GM21447 (cell line): ENCODE measurements around the gene FOXQ1.

ENCODE experiments used
- ATAC-seq: cut with Tn5 transposase; IDR thresholded peaks from one replicate; pipeline ENCODE4 v1.9.1; 2021; ENCODE audit not compliant: unreplicated experiment

Gene FOXQ1

DNA sequence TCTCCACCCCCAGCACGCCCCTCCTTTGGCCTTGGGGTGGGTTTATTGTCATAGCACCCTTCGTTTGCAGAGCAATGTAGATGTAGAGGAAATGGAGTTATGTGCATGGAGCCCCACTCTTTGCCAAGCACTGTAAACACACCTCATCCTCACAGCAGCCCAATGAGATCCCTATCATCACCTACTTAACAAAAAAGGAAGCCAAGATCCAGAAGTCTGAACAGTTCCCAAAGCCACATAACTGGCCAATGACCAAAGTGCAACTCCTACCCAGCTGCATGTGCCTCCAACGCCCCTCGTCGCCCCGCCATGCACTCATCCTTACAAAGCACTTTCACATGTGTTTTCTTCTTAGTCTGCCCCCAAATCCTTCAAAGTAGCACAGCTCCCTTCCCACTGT, 21.8 kb upstream of the FOXQ1 start:
- ATAC-seq = no peak

DNA sequence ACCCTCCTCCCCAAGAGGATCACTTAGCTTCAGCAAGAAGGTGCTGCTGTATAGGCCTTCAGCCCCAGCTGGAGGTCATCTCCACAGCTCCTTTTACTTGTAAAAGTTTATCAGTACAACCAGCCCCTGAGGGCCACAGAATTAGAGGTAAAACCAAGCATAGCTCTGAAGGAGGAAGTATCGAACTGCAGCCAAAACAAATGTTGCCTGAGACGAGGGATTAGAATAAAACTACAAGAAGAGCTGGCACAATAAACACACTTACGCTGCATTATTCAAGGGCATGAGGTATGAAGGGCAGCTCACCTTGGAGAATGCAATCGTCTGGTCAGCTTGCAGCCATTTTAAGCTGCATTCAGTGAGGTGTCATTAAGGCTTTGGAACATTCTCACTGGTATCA, 21.1 kb upstream of the FOXQ1 start:
- ATAC-seq = no peak

GRCh38 chr6:1291381-1291780, 20.5 kb upstream of the FOXQ1 start:
- ATAC-seq = no peak

GRCh38 chr6:1295420-1295819, 16.5 kb upstream of the FOXQ1 start:
- no peak for ATAC-seq

- ATAC-seq = no peak
These were observed 15.8 kb upstream of the FOXQ1 start for GRCh38 chr6:1296079-1296478.

- ATAC-seq = no peak
These were observed 15.4 kb upstream of the FOXQ1 start for GRCh38 chr6:1296542-1296941.

DNA sequence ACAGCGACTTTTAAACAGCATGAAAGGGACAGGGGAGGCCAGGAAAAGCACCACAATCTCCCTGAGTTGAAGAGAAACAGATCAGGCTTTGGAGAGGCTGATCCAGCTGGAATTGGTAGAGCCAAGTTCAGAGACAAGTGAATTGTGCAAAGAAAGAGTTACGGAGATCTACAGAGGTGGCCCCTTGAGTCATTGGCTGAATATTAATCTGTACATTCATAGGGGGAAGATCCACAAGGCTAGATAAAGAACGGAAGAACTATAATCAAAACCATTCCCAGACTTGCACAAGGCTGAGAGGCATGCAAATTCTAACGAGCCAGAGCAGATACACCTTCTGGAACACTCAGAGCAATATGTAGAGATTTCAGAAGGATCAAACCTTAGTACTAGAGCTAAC, 14.2 kb upstream of the FOXQ1 start:
- no peak for ATAC-seq

DNA sequence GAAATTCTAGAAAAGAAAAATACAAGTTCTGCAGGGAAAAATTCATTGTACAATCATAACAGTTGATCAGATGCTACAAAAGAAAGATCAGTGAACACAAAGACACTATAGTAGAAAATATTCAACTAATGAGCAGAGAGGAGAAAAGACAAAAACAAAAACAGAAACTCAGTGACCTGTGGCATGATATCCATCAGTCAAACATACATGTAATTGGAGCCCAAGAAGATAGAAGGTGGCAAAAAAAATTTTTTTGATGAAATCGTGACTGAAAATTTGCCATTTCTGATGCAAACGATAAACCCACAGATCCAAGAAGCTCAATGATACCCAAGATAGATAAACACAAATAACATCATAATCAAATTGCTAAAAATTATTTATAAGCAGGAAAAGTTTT, 13.1 kb upstream of the FOXQ1 start:
- no peak for ATAC-seq

DNA sequence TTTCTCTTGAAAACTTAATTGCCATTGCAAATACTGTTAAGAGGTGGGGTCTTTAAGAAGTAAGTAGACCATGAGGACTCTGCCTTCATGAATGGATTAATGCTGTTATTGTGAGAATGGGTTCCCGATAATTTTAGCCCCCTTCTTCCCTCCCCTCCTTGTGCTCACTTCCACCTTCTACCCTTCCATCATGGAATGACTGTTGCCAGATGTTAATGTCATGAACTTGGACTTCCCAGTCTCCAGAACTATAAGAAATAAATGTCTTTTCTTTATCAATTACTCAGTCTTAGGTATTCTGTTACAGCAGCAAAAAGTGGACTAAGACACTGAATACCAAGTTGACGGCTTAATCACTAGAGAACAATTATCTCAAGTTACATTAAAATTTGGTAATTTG, 5.8 kb upstream of the FOXQ1 start:
- ATAC-seq = no peak

DNA sequence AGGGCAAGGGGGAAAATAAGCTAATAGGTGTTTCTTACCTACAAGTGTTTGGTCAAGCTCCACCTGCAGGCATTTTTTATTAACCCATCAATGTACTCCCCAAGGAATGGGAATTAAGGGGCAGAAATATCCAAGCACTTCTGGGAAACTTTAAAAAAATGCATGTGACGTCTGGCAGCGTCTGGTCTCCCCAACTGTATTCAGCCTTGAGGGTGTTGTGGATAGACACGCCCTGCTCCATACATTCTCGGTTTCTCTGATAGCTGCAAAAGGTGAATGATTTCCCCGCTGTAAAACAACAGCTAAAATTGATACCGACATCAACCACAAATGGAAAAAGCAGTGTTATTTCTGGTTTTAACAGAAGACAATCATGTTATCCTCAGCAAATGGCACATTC, 2.5 kb upstream of the FOXQ1 start:
- ATAC-seq = no peak

DNA sequence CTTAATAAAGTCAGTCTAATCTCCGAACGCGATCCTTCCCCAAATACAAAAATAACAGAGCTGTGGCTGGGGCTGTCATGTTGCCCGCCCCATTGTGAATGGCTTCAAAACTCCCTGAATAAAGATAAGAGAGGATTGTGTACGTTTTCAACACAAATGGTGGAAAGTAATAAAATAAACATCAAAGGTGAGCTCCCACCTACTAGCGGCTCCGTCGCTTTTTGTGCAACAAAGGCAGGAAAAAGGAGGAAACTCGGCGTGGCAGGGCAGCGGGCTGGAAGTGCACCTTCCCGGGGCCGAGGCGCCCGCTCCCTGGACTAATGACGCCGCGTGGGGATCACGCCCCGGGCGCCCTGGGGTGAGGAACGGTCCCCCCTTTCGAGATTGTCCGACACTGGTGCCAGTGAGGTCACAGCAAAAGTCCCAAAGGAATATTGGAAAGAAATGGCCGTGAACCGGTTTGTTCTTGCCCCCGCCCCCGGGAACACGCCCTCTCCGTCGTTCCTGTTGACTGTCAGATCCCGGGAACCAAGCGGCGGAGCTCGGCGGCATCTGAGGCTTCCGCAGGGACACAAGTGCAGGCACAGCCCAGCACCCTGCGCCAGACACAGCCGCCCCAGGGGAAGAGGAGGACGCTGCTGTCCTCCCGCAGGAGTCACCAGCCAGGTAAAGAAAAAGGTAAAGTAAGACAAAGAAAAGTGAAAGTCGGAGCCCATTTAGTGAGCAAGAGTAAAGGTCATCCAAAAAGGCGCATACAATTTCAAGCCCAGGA, 1.1 kb upstream of the FOXQ1 start:
- no peak for ATAC-seq

DNA sequence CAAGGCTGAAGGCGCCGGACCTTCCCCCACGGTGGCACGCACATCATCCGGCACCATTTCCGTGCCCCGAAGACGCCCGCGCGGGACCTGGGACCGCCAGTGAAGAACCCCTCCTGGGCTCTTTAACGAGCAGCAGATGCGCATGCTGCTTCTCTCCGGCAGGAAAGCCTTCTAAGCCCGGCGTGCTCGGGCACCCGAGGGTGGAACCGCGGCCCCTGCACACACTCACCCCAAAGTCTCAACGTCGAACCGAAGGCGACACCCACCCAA, 240 bp downstream of the FOXQ1 start:
- no peak for ATAC-seq

DNA sequence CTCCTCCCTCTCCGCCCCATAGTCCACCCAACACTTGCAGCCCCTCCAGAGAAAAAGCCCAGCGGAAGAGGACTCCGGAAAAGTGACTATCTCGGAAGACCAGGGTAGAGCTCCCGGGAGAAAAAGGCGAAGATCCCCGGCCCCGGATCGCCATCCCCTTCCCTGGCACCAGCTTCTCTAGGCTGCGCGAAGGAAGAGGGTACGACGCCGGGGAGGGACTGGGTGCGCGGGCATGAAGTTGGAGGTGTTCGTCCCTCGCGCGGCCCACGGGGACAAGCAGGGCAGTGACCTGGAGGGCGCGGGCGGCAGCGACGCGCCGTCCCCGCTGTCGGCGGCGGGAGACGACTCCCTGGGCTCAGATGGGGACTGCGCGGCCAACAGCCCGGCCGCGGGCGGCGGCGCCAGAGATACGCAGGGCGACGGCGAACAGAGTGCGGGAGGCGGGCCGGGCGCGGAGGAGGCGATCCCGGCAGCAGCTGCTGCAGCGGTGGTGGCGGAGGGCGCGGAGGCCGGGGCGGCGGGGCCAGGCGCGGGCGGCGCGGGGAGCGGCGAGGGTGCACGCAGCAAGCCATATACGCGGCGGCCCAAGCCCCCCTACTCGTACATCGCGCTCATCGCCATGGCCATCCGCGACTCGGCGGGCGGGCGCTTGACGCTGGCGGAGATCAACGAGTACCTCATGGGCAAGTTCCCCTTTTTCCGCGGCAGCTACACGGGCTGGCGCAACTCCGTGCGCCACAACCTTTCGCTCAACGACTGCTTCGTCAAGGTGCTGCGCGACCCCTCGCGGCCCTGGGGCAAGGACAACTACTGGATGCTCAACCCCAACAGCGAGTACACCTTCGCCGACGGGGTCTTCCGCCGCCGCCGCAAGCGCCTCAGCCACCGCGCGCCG, 822 bp downstream of the FOXQ1 start:
- no peak for ATAC-seq

GRCh38 chr6:1313384-1313766, 1.5 kb downstream of the FOXQ1 start:
- no peak for ATAC-seq

- no peak for ATAC-seq
These were observed 2.0 kb downstream of the FOXQ1 start for GRCh38 chr6:1313767-1314503.

- no peak for ATAC-seq
These were observed 2.7 kb downstream of the FOXQ1 start for GRCh38 chr6:1314617-1315016.

GRCh38 chr6:1315201-1315559, 3.3 kb downstream of the FOXQ1 start:
- no peak for ATAC-seq

DNA sequence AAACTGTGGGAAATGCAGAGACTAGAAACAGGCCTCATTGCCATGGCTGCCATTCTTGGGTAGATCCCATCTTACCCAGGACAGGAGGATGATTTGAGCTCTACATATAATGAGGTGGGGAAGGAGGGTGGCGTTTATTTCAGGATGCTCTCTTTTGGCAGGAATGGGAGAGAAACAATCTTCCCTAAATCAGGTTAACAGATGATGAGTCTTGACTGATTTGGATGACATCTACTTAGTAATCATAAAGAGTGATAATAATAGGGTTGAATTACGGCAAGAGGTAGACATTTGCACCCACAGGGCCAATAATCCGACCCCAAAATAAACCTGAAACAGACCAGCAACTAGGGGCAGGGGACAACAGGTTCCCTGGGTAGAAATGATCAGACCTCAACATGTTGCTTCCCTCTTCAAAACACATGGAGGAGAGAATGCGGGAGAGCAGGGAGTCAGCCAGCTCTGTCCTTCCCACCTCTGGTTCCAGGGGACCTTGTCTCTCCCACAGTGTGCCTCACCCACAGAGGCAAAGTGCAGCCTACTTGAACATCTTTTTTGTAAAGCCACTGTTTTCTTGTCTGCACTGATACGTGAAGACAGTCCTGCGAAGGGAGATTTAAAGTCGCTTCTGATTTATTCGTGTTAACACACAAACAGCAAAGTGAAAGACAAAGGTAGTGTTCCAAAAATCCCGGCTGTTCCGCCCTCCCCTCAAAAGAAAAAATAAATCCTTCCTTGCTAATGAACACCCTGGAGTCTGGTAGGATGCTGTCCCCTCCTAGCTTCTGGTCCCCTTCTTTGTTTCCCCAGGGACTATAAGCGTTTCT, 3.9 kb downstream of the FOXQ1 start:
- no peak for ATAC-seq

DNA sequence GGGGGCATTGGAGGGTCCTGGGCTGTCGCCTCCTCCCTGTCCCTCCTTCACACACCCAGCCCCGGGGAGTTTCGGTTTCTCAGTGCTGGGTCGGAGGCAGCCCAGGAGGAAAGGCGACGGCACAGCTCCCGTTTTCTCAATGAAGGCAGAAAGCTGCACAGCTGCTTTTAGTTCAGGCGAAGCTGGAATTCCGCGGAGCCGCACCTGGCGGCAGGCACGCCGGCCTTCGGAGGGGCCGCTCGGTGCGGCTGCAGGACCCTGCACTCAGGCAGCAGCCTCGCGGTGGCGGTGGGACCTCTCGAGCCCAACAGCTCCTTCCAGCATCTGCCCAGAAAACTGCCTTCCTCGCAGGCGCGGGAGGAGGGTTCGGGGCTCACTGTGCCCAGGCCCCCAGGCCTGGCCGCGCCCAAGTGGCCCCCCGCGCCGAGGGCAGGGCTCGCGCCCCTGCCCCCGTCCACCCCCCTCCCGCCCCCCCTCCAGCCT, 4.6 kb downstream of the FOXQ1 start:
- ATAC-seq = no peak

DNA sequence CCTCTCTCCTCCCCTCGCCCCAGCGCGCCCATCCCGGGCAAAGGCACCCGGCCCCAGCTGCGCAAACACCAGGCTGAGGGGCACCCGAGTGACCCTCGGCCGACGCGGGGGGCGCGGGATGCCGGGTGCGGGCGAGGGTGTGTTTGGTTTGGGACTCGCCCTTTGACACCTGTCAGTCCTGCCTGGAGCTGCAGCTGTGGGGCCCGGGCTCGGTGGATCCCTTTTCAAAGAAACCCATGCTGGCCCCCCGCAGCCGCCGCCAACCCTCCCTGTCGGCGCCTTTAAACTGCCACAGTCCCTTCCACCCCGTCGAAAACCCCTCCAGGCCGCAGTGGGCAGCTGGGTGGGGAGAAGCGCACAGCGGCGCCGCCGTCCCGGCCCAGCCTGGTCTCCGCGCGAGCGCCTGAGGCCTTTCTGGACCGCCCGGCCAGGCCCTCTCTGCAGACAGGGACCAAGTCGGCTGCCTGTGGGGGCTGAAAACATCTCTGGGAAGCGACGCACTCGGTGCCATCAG, 5.5 kb downstream of the FOXQ1 start:
- ATAC-seq = no peak

DNA sequence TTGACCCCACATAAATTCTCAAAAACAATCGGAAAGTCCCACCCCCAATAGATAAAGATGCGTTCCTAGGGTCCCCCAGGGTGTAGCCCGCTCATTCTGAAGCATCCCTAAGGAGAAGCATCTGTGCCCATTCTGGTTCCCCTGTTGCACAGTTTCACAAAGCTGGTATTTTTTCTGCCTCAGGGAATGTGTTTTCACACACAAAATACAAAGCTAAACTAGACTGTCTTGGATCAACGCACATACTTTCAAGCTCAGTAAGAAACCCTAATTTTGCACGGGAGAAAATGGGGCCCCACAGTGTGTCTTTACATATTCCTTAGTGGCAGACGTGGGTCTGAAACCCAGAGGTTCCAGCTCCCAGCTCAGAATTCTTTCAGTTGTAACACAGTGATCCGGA, 6.1 kb downstream of the FOXQ1 start:
- no peak for ATAC-seq
